ENCODE results near the gene GNPAT.
A peak's percentile ranks its signal among the peaks of the same experiment; 100 is the strongest.

The GNPAT gene

DNA sequence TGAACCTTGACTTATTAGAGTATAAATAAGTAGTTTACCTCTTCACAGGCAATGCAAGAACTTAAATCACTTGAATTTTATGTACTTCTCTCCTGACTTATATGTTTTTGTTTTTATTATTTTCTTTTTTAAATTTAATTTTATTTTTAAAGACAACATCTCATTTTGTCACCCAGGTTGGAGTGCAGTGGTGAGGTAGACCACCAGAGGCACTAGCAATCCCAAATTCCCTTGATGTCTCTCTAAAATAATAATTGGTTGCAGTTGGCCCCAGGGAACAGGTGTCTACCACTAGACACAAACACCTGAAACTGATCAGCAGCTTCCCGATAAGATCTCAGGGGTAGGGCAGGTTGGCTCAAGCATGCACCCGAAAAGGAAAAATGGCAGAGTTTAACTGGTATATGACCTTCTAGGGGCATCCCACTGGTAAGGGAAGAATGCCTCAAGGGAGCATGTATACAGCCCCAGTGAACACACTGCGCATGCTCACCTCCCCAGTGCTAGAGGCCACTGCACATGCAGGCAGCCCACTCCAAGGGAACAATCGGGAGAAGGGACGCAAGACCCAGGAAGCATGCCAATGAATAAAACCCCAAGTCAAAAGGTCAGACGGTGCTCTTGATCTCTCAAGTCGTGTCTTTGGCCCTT lies 82.0 kb downstream of the GNPAT start:
- ChIA-PET CTCF (interaction anchor here (0.7 kb wide), 1 partner anchor 347 kb away, joined by 3 read pairs; no protein-coding TSS in a partner anchor), POLR2A (no interaction called here)
- Histone ChIP-seq H3K4me3 (ENCODE audit: low read depth, low read length) (no peak overlapping the region), H3K9me3 (ENCODE audit: control insufficient read depth, insufficient read depth, low read depth, low read length) (no peaks in the 10 kb centered on the region), H3K27ac (ENCODE audit: extremely low read depth, low read depth, low read length) (no peak overlapping the region), H3K4me1 (ENCODE audit: control insufficient read depth, insufficient read depth, low read length) (0 out of 2 replicates have a peak, but pooled peaks cover 4% of the 10 kb centered on the region), H3K36me3 (ENCODE audit: control insufficient read depth in 2 of 2, insufficient read depth in 1 of 2, low read length in 2 of 2) (no peaks in the 10 kb centered on the region)
- TF ChIP-seq, protein P1, sequence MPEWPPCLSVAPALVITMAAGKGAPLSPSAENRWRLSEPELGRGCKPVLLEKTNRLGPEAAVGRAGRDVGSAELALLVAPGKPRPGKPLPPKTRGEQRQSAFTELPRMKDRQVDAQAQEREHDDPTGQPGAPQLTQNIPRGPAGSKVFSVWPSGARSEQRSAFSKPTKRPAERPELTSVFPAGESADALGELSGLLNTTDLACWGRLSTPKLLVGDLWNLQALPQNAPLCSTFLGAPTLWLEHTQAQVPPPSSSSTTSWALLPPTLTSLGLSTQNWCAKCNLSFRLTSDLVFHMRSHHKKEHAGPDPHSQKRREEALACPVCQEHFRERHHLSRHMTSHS (tag by site-specific recombination; IDR thresholded peaks at IDR 0.05), result no peak
- TF ChIP-seq, protein P2, sequence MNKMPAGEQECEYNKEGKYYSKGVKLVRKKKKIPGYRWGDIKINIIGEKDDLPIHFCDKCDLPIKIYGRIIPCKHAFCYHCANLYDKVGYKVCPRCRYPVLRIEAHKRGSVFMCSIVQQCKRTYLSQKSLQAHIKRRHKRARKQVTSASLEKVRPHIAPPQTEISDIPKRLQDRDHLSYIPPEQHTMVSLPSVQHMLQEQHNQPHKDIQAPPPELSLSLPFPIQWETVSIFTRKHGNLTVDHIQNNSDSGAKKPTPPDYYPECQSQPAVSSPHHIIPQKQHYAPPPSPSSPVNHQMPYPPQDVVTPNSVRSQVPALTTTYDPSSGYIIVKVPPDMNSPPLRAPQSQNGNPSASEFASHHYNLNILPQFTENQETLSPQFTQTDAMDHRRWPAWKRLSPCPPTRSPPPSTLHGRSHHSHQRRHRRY (tag by site-specific recombination; IDR thresholded peaks at IDR 0.05), result no peak
- TF ChIP-seq ZNF830 (tag by site-specific recombination; IDR thresholded peaks at IDR 0.05; ENCODE audit: low read depth) (no peak), ZNF837 (tag by site-specific recombination; IDR thresholded peaks at IDR 0.05) (no peak), ZNF274 (IDR thresholded peaks at IDR 0.05; ENCODE audit: low read length) (no peak), ZNF274 (tag by site-specific recombination; IDR thresholded peaks at IDR 0.05; ENCODE audit: borderline replicate concordance) (no peak), ZNF391 (tag by site-specific recombination; IDR thresholded peaks at IDR 0.05; ENCODE audit: borderline replicate concordance, low read depth) (no peak), ZNF184 (tag by site-specific recombination; IDR thresholded peaks at IDR 0.05) (no peak), ZNF670 (tag by site-specific recombination; IDR thresholded peaks at IDR 0.05; ENCODE audit: low read depth) (no peak), ZFHX2 (tag by site-specific recombination; conservative IDR thresholded peaks at IDR 0.05) (no peak), MEIS1 (CRISPR knock-in tag; IDR thresholded peaks at IDR 0.05; ENCODE audit: borderline replicate concordance) (no peak), ZNF785 (tag by site-specific recombination; IDR thresholded peaks at IDR 0.05) (no peak), MZF1 (tag by site-specific recombination; IDR thresholded peaks at IDR 0.05; ENCODE audit: borderline replicate concordance) (no peak), SCRT1 (tag by site-specific recombination; IDR thresholded peaks at IDR 0.05; ENCODE audit: borderline replicate concordance) (no peak)
- TF ChIP-seq, protein P3, sequence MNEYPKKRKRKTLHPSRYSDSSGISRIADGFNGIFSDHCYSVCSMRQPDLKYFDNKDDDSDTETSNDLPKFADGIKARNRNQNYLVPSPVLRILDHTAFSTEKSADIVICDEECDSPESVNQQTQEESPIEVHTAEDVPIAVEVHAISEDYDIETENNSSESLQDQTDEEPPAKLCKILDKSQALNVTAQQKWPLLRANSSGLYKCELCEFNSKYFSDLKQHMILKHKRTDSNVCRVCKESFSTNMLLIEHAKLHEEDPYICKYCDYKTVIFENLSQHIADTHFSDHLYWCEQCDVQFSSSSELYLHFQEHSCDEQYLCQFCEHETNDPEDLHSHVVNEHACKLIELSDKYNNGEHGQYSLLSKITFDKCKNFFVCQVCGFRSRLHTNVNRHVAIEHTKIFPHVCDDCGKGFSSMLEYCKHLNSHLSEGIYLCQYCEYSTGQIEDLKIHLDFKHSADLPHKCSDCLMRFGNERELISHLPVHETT (tag by site-specific recombination; IDR thresholded peaks at IDR 0.05), result no peak

DNA sequence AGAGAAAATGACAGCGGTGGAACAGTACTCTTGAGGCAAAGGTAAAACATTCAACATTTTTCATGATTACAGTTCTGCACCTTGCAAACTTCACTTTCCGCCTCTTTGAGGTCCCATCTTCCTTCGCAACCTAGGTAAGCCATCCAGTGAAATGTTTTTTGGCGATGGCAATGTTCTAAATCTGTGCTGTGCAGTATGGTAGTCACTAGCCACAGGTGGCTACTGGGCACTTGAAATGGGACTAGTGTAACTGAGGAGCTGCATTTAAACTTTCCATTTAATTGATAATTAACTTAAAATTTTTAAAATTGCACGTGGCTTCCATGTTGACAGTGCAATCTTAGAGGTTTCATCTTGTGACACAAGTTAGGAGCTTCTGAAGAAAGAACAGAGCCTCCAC lies 83.6 kb downstream of the GNPAT start:
- Histone ChIP-seq H3K27ac (ENCODE audit: extremely low read depth, low read depth, low read length) (no peak overlapping the region), H3K4me1 (ENCODE audit: control insufficient read depth, insufficient read depth, low read length) (0 out of 2 replicates have a peak, but pooled peaks cover 4% of the 10 kb centered on the region), H3K4me3 (ENCODE audit: low read depth, low read length) (no peak overlapping the region), H3K9me3 (ENCODE audit: control insufficient read depth, insufficient read depth, low read depth, low read length) (no peaks in the 10 kb centered on the region), H3K36me3 (ENCODE audit: control insufficient read depth in 2 of 2, insufficient read depth in 1 of 2, low read length in 2 of 2) (no peaks in the 10 kb centered on the region)
- ChIA-PET POLR2A (interaction anchor here (0.9 kb wide), 1 partner anchor 13 kb away, joined by 5 read pairs; the partner anchor contains the start of genes EXOC8 and SPRTN), CTCF (interaction anchor here (1.0 to 2.6 kb wide), 2 partner anchors 9 to 11 kb away, joined by 7 to 21 read pairs; no protein-coding TSS in a partner anchor)
- peak; percentile 79; the same call in 1 of the 2 replicates for TF ChIP-seq SCRT2 (tag by site-specific recombination; IDR thresholded peaks at IDR 0.05)
- no peak for TF ChIP-seq ZNF19 (tag by site-specific recombination; IDR thresholded peaks at IDR 0.05; ENCODE audit: low read depth)
- TF ChIP-seq, protein P1 (tag by site-specific recombination; IDR thresholded peaks at IDR 0.05), result no peak
- peak; percentile 55; the same call in 1 of the 2 replicates for TF ChIP-seq SCRT1 (tag by site-specific recombination; IDR thresholded peaks at IDR 0.05; ENCODE audit: borderline replicate concordance)
- TF ChIP-seq ZNF157 (tag by site-specific recombination; IDR thresholded peaks at IDR 0.05), result no peak
- TF ChIP-seq ZNF571 (tag by site-specific recombination; IDR thresholded peaks at IDR 0.05), result no peak

Data from HEK293 (cell line).